Loucy (cell line): ENCODE data around the gene GOLGA8M.
"Not testable (repeated sequence)": the region's sequence is repeated elsewhere in the genome, so short reads cannot be mapped to it uniquely, and the experiment has no call there.

Experiments
- H2AFZ ChIP-seq: fragments of 200-600 bp; sonication (generic); 2 replicates; pipeline ENCODE4 v1.6.0; 2016; ENCODE audit warnings: antibody characterized with exemption, mild to moderate bottlenecking, low read length, moderate library complexity
- H3F3A ChIP-seq: fragments of 200-600 bp; 2 replicates; pipeline ENCODE4 v1.6.0; 2016; ENCODE audit warnings: antibody characterized with exemption, low read depth, mild to moderate bottlenecking
- H3K27me3 ChIP-seq: fragments of 200-600 bp; sonication (generic); 2 replicates; pipeline ENCODE4 v1.6.1; 2014; ENCODE audit warnings: low read length, mild to moderate bottlenecking; ENCODE audit not compliant: insufficient read depth, poor library complexity, severe bottlenecking
- H3K36me3 ChIP-seq: fragments of 200-600 bp; sonication (generic); 2 replicates; pipeline ENCODE4 v1.6.1; 2016; ENCODE audit warnings: low read length; ENCODE audit not compliant: insufficient read depth
- H3K4me1 ChIP-seq: fragments of 200-600 bp; sonication (generic); 2 replicates; pipeline ENCODE4 v1.5.1; 2014; ENCODE audit warnings: low read length, mild to moderate bottlenecking; ENCODE audit not compliant: insufficient read depth, poor library complexity, severe bottlenecking
- H3K4me2 ChIP-seq: fragments of 200-600 bp; sonication (generic); 2 replicates; pipeline ENCODE4 v1.6.0; 2014; ENCODE audit warnings: antibody characterized with exemption, low read length, low read depth, mild to moderate bottlenecking; ENCODE audit not compliant: poor library complexity, severe bottlenecking
- H3K4me3 ChIP-seq: fragments of 200-600 bp; sonication (generic); 2 replicates; pipeline ENCODE4 v1.5.1; 2014; ENCODE audit warnings: low read length, mild to moderate bottlenecking, mixed read lengths; ENCODE audit not compliant: poor library complexity, severe bottlenecking
- H3K79me2 ChIP-seq: fragments of 200-600 bp; sonication (generic); 2 replicates; pipeline ENCODE4 v1.6.1; 2014; ENCODE audit warnings: low read length; ENCODE audit not compliant: insufficient read depth
- H3K9ac ChIP-seq: fragments of 200-600 bp; sonication (generic); 2 replicates; pipeline ENCODE4 v1.6.0; 2014; ENCODE audit warnings: mild to moderate bottlenecking, low read depth, low read length, moderate library complexity; ENCODE audit not compliant: poor library complexity, severe bottlenecking
- H3K9me2 ChIP-seq: fragments of 200-600 bp; sonication (generic); replicated peaks from 2 replicates; pipeline ENCODE4 v1.6.1; 2016; ENCODE audit warnings: low read depth, low read length, mixed read lengths
- H3K9me3 ChIP-seq: fragments of 200-600 bp; sonication (generic); 2 replicates; pipeline ENCODE4 v1.6.1; 2014; ENCODE audit warnings: mild to moderate bottlenecking, antibody characterized with exemption, low read length, low read depth; ENCODE audit not compliant: insufficient read depth
- H4K20me1 ChIP-seq: fragments of 200-600 bp; sonication (generic); 2 replicates; pipeline ENCODE4 v1.6.0; 2014; ENCODE audit warnings: antibody characterized with exemption, low read length, mild to moderate bottlenecking; ENCODE audit not compliant: insufficient read depth, poor library complexity, severe bottlenecking

Gene GOLGA8M

GRCh38 chr15:28719626-28720025 is 7.4 kb upstream of the GOLGA8M start:
- not testable (repeated sequence) for H3K36me3 ChIP-seq, H4K20me1 ChIP-seq, H3K4me3 ChIP-seq, H3K9me3 ChIP-seq, H3K9me2 ChIP-seq, H3K4me1 ChIP-seq, H3K27me3 ChIP-seq, H3F3A ChIP-seq, H2AFZ ChIP-seq
- H3K9ac ChIP-seq: peak overlapping the region; percentile 83
- peaks cover 40% of the 10 kb centered on the region for H3K79me2 ChIP-seq
- peak overlapping the region; percentile 77 for H3K4me2 ChIP-seq

GRCh38 chr15:28718576-28718975 is 6.4 kb upstream of the GOLGA8M start:
- not testable (repeated sequence) for H3K9me2 ChIP-seq, H2AFZ ChIP-seq, H3K9me3 ChIP-seq, H4K20me1 ChIP-seq, H3F3A ChIP-seq, H3K27me3 ChIP-seq, H3K4me1 ChIP-seq, H3K36me3 ChIP-seq
- Histone ChIP-seq H3K9ac (peak overlapping the region; percentile 83), H3K79me2 (peaks cover 50% of the 10 kb centered on the region), H3K4me3 (peak overlapping the region; percentile 78), H3K4me2 (peak overlapping the region; percentile 77)

- H3K4me3 ChIP-seq: peak overlapping the region; percentile 78
- not testable (repeated sequence) for H3F3A ChIP-seq, H4K20me1 ChIP-seq, H2AFZ ChIP-seq, H3K4me1 ChIP-seq, H3K27me3 ChIP-seq, H3K9me2 ChIP-seq, H3K9me3 ChIP-seq, H3K36me3 ChIP-seq
- peaks cover 70% of the 10 kb centered on the region for H3K79me2 ChIP-seq
- peak overlapping the region; percentile 76 for H3K4me2 ChIP-seq
- H3K9ac ChIP-seq: peak overlapping the region; percentile 83
These were observed 2.0 kb upstream of the GOLGA8M start for GRCh38 chr15:28714176-28714575.

GRCh38 chr15:28703927-28704326 is 8.3 kb downstream of the GOLGA8M start:
- not testable (repeated sequence) for H3F3A ChIP-seq, H4K20me1 ChIP-seq, H3K9ac ChIP-seq, H3K9me2 ChIP-seq, H3K36me3 ChIP-seq, H3K4me1 ChIP-seq, H3K79me2 ChIP-seq, H3K27me3 ChIP-seq, H3K4me3 ChIP-seq, H2AFZ ChIP-seq, H3K4me2 ChIP-seq, H3K9me3 ChIP-seq

GRCh38 chr15:28702427-28702826 is 9.8 kb downstream of the GOLGA8M start:
- not testable (repeated sequence) for H3K4me3 ChIP-seq, H2AFZ ChIP-seq, H3K4me1 ChIP-seq, H3K9me3 ChIP-seq, H3K4me2 ChIP-seq, H3F3A ChIP-seq, H4K20me1 ChIP-seq, H3K79me2 ChIP-seq, H3K9me2 ChIP-seq, H3K36me3 ChIP-seq, H3K9ac ChIP-seq, H3K27me3 ChIP-seq

GRCh38 chr15:28694006-28694751 is 18.0 kb downstream of the GOLGA8M start:
- H3F3A ChIP-seq, H3K36me3 ChIP-seq, H3K27me3 ChIP-seq, H2AFZ ChIP-seq, H3K4me2 ChIP-seq, H3K79me2 ChIP-seq, H3K9me2 ChIP-seq, H4K20me1 ChIP-seq, H3K9me3 ChIP-seq, H3K4me1 ChIP-seq, H3K9ac ChIP-seq, H3K4me3 ChIP-seq: not testable (repeated sequence)

- H3F3A ChIP-seq, H3K9me2 ChIP-seq: not testable (repeated sequence)
These were observed 19.2 kb downstream of the GOLGA8M start for GRCh38 chr15:28693021-28693420.

More at GRCh38 chr15:28693021-28693420, 19.2 kb downstream of the GOLGA8M start:
- H3K27me3 ChIP-seq, H3K9ac ChIP-seq, H3K9me3 ChIP-seq, H3K4me3 ChIP-seq, H2AFZ ChIP-seq, H3K4me1 ChIP-seq, H4K20me1 ChIP-seq, H3K4me2 ChIP-seq, H3K36me3 ChIP-seq, H3K79me2 ChIP-seq: not testable (repeated sequence)
